Measurements from ENCODE around the gene METTL21A. TPM values are rescaled to one million over a fixed set of nuclear protein-coding genes. Genes with fewer than 3 reads are reported as not detected.

METTL21A gene
- total RNA-seq (2014; rRNA removed; shearing (Covaris generic)) (22.0 and 23.3 TPM in 2 replicates), polyA plus RNA-seq (2016; fragmentation: Nextera tagmentation; extraction: Ambion mirVana) (21.3 and 22.0 TPM in 2 replicates)

DNA sequence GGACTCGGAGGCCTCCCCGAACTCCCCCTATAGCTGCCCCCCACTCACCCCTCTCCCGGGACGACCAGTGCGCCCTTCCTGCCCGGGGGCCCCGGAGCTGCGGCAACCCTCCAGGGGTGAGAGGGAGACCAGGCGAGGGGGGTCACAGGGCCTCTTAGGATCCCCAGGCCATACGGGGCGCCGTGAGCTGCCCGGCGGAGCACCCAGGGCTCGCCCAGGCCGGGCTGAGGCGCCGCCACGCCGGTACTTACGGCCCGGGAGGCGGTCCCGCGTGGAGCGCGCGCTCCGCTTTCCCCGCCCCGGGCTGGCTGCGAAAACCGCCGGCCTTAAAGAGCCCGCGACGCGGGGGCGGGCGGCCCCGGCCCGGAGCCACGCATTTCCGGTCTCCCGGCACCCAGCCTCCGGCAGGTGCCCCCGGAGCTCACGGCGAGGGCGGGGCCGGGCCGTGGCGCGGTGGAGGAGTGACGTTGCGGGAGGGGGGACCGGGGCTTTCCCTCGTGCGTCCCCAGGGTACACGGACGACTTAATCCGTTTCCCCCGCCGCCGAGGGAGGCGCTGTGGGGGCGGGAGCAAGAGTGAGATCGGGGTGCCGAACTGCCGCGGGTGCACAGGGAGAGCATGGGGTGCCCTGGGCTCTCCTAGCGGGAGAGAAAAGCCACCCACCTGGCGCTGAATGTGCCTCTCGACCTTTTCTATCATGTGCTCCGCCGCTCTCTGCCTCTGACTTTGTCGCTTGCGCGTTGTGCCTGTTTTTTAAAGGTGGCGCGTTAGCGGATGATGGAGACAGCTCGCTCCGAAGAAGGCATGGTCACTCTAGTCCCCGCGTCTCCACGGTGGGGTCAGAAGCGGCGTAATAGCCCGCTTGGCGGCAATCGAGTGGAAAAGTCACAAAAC lies at the start of gene METTL21A:
Gene METTL21A, minus strand, starts transcription at position 381 of the 894 bp plus-strand sequence. CDS start 1,019 bp downstream, outside the sequence.
- Histone ChIP-seq H2AFZ (peak within 1 kb of the TSS; percentile 89), H3K4me2 (ENCODE audit: unreplicated experiment) (peak within 1 kb of the TSS; percentile 88), H3K9ac (peak within 1 kb of the TSS; percentile 84), H3K27ac (peak within 1 kb of the TSS; percentile 69), H3K9me2 (ENCODE audit: insufficient read depth) (no peaks in the 10 kb centered on the region), H3K79me2 (ENCODE audit: insufficient read depth) (peaks cover 10% of the 10 kb centered on the region; the same call in 1 of the 2 replicates), H4K20me1 (ENCODE audit: insufficient read depth) (no peaks in the 10 kb centered on the region), H3K9me3 (ENCODE audit: low read depth) (no peaks in the 10 kb centered on the region), H3K4me1 (ENCODE audit: insufficient read depth) (peaks cover 7% of the 10 kb centered on the region; the same call in 1 of the 2 replicates), H3K27me3 (replicated peaks; ENCODE audit: insufficient read depth) (no peaks in the 10 kb centered on the region), H3K4me3 (peak within 1 kb of the TSS; percentile 78), H3K36me3 (ENCODE audit: low read depth) (no peaks in the 10 kb centered on the region), H3F3A (ENCODE audit: insufficient read depth) (peaks cover 10% of the 10 kb centered on the region; the same call in 1 of the 2 replicates)
- TF ChIP-seq EZH2phosphoT487 (IDR thresholded peaks at IDR 0.05; ENCODE audit: insufficient read depth, low read depth) (no peak), EZH2 (IDR thresholded peaks at IDR 0.05; ENCODE audit: insufficient read depth, poor library complexity, severe bottlenecking) (no peak)
- DNase-seq: peak; percentile 90
- 1% methylated on average over 57 to 75 of the region's 92 CpGs for WGBS, 2 experiments (ENCODE audit: low coverage in 1 of 2, low lambda C conversion rate in 2 of 2, missing lambda C conversion rate in 2 of 2)
- in situ Hi-C loops (cut with MboI): no loop called here

DNA sequence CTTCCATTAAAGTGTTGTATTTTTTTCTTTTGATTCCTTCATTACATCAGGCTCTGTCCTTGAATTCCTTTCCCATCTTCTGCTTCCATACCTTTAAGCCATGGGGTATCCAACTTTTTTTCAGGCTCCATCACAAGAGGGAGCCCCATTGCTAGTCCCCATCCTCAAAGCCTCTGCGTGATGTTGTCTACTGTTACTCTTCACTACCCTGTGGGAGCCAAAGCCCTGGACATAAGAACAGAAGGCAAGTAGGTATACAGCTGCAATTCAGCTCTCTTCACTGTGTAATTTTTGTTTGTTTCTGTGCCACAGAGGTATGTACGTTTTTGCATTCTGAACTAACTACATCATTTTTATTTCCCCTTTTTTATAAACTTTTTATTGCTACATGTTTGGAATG lies 49.6 kb upstream of the METTL21A start:
- 57 to 61% methylated on average over 2 of the region's 2 CpGs for WGBS, 2 experiments (ENCODE audit: low coverage in 1 of 2, low lambda C conversion rate in 2 of 2, missing lambda C conversion rate in 2 of 2)
- peaks cover 11% of the 10 kb centered on the region for H3K4me1 ChIP-seq (ENCODE audit: insufficient read depth)
- no peak overlapping the region for H3K9ac ChIP-seq
- H4K20me1 ChIP-seq (ENCODE audit: insufficient read depth): no peaks in the 10 kb centered on the region
- H2AFZ ChIP-seq: no peak overlapping the region
- no peak overlapping the region for H3K27ac ChIP-seq
- no peak for DNase-seq
- H3K79me2 ChIP-seq (ENCODE audit: insufficient read depth): no peaks in the 10 kb centered on the region
- no peak for TF ChIP-seq EZH2 (IDR thresholded peaks at IDR 0.05; ENCODE audit: insufficient read depth, poor library complexity, severe bottlenecking)
- TF ChIP-seq EZH2phosphoT487 (IDR thresholded peaks at IDR 0.05; ENCODE audit: insufficient read depth, low read depth): no peak
- no peak overlapping the region for H3K4me2 ChIP-seq (ENCODE audit: unreplicated experiment)
- no peaks in the 10 kb centered on the region; the same call in 1 of the 2 replicates for H3K27me3 ChIP-seq (replicated peaks; ENCODE audit: insufficient read depth)
- no peaks in the 10 kb centered on the region for H3K36me3 ChIP-seq (ENCODE audit: low read depth)
- peaks cover 11% of the 10 kb centered on the region; the same call in 1 of the 2 replicates for H3F3A ChIP-seq (ENCODE audit: insufficient read depth)
- no peaks in the 10 kb centered on the region for H3K9me3 ChIP-seq (ENCODE audit: low read depth)
- in situ Hi-C loops (cut with MboI): no loop called here
- no peak overlapping the region for H3K4me3 ChIP-seq
- H3K9me2 ChIP-seq (ENCODE audit: insufficient read depth): no peaks in the 10 kb centered on the region

DNA sequence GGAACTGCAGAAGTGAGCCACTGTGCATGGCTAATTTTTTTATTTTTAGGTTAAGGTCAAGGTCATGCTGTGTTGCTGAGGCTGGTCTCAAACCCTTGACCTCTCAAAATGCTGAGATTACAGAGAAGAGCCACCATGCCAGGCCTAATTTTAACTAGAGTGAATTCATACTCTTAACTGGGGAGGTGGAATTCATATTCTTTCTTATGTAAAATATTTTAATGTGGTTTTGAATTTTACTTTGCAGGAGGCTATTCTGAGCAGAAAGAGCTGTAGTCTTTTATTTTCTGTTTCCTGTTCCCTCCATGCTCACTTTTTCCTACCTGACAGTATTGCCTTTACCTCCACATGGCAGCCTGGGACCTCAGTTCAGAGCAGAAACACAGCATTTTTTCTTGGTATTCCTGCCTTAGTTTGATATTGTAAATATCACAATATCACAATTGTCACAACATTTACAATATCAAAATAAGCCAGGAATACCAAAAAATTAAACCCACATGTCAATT lies 49.1 kb upstream of the METTL21A start:
- H3K9me2 ChIP-seq (ENCODE audit: insufficient read depth): no peaks in the 10 kb centered on the region
- H3K4me1 ChIP-seq (ENCODE audit: insufficient read depth): peaks cover 11% of the 10 kb centered on the region
- H4K20me1 ChIP-seq (ENCODE audit: insufficient read depth): no peaks in the 10 kb centered on the region
- H3K79me2 ChIP-seq (ENCODE audit: insufficient read depth): no peaks in the 10 kb centered on the region
- H3K4me2 ChIP-seq (ENCODE audit: unreplicated experiment): no peak overlapping the region
- in situ Hi-C loops (cut with MboI): no loop called here
- peaks cover 11% of the 10 kb centered on the region; the same call in 1 of the 2 replicates for H3F3A ChIP-seq (ENCODE audit: insufficient read depth)
- no peak overlapping the region for H3K4me3 ChIP-seq
- no peaks in the 10 kb centered on the region for H3K9me3 ChIP-seq (ENCODE audit: low read depth)
- H3K9ac ChIP-seq: no peak overlapping the region
- TF ChIP-seq EZH2phosphoT487 (IDR thresholded peaks at IDR 0.05; ENCODE audit: insufficient read depth, low read depth) (no peak), EZH2 (IDR thresholded peaks at IDR 0.05; ENCODE audit: insufficient read depth, poor library complexity, severe bottlenecking) (no peak)
- H3K27me3 ChIP-seq (replicated peaks; ENCODE audit: insufficient read depth): no peaks in the 10 kb centered on the region; the same call in 1 of the 2 replicates
- no peak for DNase-seq
- no peaks in the 10 kb centered on the region for H3K36me3 ChIP-seq (ENCODE audit: low read depth)
- H3K27ac ChIP-seq: no peak overlapping the region
- no peak overlapping the region for H2AFZ ChIP-seq

DNA sequence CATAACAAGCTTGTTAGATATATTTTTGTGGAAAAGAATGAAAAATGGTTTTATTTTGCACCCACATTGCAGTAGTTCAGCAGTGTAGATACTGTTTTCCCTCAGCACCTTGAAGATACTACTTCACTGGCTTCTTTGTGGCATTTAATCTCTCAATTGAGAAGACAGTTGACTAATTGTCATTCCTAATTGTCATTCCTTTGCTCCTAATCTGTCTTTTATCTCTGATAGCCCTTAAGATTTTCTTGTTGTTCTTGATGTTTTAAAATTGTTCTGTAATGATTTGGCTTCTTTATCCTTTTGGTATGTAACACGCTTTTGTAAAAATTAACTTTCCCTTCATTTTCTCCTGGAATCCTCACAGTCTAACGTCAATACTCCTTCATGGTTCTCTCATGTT lies 48.2 kb upstream of the METTL21A start:
- no peaks in the 10 kb centered on the region for H4K20me1 ChIP-seq (ENCODE audit: insufficient read depth)

More for the DNA sequence above, 48.2 kb upstream of the METTL21A start:
- Histone ChIP-seq H3K4me2 (ENCODE audit: unreplicated experiment) (no peak overlapping the region), H3K27ac (no peak overlapping the region), H3K9ac (no peak overlapping the region), H3K27me3 (replicated peaks; ENCODE audit: insufficient read depth) (no peaks in the 10 kb centered on the region; the same call in 1 of the 2 replicates), H3K4me3 (no peak overlapping the region), H3K9me3 (ENCODE audit: low read depth) (no peaks in the 10 kb centered on the region), H3K4me1 (ENCODE audit: insufficient read depth) (peaks cover 11% of the 10 kb centered on the region), H3K9me2 (ENCODE audit: insufficient read depth) (no peaks in the 10 kb centered on the region), H3K36me3 (ENCODE audit: low read depth) (no peaks in the 10 kb centered on the region), H2AFZ (no peak overlapping the region), H3F3A (ENCODE audit: insufficient read depth) (peaks cover 11% of the 10 kb centered on the region; the same call in 1 of the 2 replicates), H3K79me2 (ENCODE audit: insufficient read depth) (no peaks in the 10 kb centered on the region)
- WGBS, 2 experiments (ENCODE audit: low coverage in 1 of 2, low lambda C conversion rate in 2 of 2, missing lambda C conversion rate in 2 of 2): 39 to 51% methylated on average over 2 of the region's 2 CpGs
- no peak for DNase-seq
- TF ChIP-seq EZH2 (IDR thresholded peaks at IDR 0.05; ENCODE audit: insufficient read depth, poor library complexity, severe bottlenecking): no peak
- no peak for TF ChIP-seq EZH2phosphoT487 (IDR thresholded peaks at IDR 0.05; ENCODE audit: insufficient read depth, low read depth)
- in situ Hi-C loops (cut with MboI): no loop called here
